Measurements from ENCODE around the gene RREB1. TPM values are rescaled to one million over a fixed set of nuclear protein-coding genes. Genes with fewer than 3 reads are reported as not detected.
"Not testable (repeated sequence)": the region's sequence is repeated elsewhere in the genome, so short reads cannot be mapped to it uniquely, and the experiment has no call there.

RREB1 gene
- total RNA-seq, 1 experiment from 2014 or later = 16.2 TPM

DNA sequence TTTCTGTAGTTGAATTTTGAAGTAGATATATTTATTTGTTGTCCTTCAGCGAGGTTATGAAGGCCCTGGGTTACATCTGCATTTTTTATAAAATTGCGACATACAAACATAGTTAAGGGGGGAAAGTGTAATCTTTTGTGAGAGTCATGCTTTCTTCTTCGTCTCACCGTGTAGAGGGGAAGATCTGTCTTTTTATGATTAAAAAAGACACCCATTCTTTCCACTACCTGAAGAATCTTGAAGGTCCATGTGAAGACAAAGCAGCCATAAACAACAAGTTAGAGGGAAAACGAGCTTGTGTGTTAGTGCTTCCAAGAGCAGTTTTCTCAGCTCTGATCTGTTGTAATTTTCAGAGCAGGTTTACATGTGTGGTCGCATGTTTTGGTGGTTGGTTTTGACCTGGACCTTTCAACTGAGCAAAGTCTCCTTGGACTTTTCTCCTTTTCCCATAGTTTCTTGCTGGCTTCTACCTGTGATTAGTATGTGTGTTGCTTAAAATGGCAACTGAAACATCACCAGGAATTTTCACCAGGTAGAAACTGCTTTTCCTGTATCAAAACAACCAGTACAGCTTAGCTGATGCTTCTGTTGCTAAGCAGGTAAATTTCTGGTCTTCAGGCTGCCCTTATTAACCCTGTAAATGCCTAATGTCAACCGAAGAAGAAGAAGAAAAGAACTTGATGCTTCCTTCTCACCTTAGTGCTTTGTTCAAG, 37.3 kb downstream of the RREB1 start:
- no peak for DNase-seq (ENCODE audit: low read depth)

DNA sequence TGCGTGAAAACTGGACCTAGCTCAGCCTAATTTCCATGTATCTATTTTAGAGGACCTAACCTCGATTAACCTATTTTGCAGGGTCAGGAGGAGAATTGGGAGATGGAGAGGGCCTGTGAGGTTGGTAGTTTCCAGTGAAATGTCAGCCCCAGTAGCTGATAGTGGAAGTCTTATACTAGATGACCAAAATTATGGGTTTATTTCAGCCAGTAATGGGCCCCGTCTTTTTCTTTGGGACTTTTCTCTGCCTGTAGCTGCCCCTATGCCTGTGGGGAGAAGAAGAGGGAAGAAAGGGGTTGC, 37.8 kb downstream of the RREB1 start:
- no peak for DNase-seq (ENCODE audit: low read depth)

DNA sequence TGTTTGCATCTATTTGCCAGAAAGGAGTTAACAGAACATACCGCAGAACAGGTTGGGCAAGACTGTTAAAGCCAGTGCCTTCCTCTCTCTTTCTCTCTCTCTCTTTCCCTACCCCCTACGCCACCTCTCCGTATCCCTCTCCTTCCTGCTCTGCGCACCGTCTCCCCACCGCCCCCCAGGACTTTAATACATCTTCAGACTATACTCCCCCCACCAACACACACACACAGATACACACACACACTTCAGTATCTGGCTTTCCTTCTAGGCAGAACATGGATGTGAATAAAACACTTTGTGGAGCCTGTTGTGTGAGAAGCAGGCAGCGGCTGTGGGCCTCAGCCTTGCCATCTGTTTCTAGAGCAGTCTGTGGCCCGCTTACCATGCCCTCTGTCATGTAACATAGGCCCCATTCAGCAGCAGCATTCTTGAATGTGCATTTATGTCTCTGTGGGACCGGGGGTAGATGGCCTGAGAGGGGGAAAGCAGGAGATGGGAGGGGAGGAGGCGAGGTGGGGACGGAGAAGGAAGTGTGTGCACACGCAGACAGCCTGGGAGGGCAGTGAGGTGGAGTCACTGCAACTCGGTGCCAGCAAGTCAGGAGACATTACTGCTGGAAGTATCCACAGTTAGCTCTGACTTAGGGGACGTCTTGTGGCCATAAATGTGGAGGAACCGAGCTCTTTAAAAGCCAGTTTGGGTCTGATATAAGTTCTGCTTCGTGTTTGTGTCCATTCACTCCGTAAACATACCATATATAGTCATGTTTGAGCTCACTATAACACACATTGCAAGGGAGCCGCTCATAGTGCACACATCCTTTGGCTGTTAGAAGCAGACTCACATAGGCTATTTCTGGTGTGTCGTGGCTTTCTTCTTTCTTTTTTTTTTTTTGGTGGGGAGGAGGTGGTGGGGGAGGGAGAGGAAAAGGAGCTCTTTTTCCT, 38.4 kb downstream of the RREB1 start:
- DNase-seq (ENCODE audit: low read depth) = peak; percentile 69

DNA sequence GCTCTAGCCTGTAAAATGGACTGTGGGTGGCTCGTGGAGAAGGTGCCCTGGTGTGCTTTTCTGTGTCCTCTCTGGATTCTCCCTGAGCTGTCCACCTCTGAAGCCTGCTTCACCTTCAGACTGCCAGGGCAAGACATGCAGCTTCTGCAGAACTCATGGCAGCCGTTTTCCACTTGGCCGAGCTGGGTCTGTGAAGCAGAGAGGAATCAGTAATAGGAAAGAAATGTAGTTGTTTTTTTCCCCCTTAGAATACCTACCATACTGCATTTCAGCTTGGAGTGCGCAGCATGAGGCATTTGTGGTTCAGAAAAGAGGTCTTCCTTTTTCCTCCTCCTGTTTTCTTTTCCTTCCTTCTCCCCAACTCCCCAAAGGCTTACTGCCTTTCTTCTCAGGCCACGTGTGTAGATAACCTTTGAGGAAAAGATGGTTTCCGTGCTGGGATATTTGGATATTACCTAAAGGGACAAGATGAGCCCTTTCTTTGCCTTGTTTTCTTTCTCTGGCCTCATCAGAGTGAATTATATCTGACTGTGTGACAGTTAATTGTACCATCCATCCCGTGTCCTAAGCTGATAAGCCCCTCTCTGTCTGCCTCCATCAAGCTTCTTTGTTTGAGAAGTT, 39.4 kb downstream of the RREB1 start:
- DNase-seq (ENCODE audit: low read depth) = peak; percentile 21

DNA sequence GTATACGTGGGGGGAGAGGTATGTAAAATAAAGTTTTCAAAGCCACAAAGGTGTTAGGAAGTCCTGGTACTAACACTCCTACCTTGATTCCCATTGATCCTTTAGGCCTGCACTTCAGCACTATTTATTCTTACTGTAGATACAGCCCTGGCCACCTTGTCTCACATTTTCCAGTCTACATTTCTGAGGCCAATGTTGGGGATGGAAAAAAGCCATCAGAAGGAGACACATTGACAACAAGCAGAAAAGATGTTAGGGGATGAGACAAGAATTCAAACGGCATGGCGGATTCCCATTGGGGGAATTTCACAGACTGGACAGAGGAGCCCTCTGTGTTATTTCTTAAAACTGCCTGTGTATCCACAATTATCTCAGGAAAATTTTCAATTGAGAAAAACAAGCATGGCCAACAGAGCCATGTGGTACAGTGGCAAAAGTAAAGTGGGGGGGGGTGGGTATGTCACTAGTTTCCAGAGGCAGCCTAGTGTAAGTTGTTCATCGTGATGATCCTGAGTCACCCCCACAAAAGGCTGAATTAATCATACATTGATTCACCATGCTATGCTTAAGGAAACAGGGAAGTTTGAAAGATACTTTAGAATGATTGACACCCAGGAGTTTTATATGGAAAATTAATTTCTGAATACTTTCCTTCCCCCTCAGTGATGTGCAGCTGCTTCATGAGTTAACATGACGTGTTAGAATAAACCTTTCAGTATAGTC, 40.5 kb downstream of the RREB1 start:
- DNase-seq (ENCODE audit: low read depth) = peak; percentile 88

DNA sequence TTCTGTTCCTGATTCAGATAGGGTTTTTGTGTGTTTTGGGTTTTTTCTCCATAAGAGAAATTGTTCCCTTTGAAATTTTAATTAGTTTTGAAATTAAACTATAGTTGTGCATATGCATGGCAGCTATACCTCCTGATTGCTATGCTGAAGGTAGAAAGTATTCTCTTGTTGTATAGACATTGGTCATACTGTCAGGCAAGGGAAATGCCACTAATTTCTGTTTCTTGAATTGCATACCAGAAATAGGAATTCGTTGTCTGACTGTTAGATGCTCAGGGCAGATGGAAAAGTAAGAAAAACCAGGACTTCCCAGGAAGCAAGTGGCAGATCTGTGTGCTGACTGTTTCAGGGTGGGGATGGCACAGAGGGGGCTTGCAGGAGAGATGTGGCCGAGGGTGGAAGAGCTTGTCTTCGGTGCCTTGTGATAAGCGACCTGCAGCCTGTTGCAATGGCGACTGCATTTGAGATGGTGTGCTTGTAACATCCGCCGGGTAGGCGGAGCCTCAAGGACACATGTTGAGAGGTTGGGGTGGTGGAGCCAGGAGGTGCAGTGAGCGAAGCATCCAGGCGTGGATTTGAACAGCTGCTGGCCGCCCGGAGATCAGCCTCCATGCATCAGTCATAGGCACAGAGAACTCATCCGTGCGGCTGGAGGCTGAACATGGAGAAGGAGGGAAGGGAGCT, 42.8 kb downstream of the RREB1 start:
- DNase-seq (ENCODE audit: low read depth) = no peak

DNA sequence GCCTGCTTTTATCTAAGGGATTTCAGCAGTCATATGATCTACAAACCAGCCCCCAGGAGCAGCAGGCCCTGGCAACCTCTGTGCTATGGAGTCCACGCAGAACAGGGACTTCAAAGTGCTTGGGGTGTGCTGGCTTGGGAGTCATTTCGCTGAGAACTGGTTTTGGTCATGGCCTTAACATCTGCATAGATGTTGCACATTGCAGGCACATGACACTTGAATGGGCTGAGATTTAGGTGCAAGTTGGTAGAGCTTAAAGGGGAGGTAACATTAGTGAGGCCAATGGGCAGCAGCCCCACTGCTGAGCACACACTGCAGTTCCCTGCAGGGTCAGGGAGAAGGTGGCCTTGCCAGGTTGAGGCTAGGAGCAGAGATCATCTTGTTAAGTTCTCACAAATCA, 43.6 kb downstream of the RREB1 start:
- no peak for DNase-seq (ENCODE audit: low read depth)

DNA sequence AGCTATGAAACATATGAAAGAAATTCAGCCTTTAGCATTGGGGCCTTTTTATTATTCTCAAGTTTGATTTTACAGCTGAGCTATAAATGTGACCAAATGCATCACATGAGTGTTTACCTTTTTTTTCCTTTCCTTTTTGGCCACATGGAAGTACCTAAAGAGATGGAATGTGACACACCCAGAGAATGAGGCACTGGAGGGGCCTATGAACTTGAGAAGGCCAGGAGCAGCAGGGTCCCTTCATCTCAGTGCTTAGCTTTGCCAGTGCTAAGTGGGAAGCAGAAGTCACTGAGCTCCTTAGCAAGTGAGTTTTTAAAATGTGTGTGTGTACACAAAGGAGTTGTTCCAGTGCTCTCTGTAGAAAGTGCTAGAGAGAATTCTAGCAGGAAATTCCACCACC, 44.7 kb downstream of the RREB1 start:
- DNase-seq (ENCODE audit: low read depth) = no peak

DNA sequence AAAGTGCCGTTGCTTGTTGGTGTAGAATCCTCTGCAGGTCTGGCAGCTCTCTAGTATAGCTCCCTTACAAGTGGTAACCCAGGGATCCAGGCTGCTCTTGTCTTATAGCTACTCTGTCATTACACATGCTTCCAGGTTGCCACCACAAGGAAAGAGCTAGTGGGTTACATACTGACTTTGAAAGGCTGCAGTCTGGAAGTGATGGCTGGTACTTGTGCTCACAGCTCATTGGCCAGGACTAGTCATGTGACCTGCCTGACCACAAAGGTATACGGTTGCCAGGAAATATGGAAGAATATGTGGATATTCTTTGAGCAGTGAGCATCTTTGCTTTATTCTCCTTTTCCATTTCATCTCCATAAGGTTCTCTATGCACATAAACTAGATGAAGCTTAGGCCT, 46.0 kb downstream of the RREB1 start:
- no peak for DNase-seq (ENCODE audit: low read depth)

DNA sequence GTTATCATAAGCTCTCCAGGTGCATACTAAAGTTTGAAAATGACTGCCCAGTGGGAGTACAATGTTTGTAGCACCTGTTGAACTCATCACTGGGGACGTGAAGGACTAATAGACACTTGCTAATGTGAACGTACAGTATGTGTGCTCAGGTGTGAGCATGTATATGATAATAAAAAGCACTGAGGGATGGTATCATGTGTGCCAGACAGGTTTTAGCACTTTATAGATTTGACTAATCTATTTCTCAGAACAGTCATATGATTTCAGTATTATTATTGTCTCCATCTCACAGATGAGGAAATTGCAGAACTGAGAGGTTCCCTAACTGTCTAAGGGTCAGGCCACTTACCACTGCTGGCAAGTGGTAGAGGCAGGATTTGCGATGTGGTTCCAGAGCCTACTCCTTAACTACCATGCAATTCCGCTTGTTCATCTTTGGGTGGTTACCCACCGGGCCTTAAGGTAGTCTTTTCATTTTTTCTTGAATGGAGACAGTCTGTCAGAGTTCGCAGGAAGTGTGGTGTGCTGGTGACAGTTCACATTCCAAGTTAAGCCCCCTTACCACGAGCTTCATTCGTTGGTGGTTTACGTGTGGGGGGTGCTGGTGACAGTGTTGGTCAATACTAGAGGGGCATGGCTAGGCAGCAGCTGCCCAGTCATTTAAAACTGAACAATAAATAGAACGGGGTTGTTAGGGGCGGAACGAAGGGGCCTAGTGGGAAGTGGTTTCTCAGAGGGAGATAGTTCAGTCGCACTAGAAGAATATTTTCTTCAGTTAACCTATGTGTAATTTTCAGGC, 46.8 kb downstream of the RREB1 start:
- DNase-seq (ENCODE audit: low read depth) = no peak

DNA sequence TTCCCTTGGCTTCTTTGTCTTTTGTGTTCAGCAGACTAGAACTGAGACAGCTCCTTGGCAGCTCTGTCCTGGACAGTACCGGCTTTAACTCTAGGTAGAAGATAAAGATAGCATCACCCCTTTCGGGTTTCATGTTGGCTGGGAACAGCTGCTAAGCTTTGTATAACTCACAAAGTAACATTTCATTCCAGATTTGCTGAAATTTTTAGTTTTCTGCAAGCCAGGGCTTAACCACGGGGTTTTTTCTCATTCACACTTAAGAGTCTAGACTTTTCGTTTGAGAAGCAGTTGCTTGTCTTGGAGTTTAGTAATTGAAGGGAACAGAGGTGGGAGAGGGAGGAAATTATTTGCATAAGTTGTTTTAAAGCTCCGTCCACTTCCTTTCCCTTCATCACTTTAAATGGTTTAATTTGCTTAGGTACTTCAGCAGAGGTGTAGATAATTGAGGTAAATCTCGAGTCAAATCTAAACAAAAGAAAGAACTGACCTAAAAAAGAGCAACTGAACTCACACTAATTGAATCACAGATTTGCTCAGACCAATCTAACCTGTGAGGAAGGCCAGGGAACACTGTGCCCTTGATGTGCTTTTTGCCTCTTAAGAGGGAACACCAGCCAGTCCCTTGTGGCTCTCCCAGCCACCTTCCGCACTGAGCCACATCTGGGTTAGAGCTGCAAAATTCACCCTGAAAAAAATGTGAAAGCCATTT, 48.3 kb downstream of the RREB1 start:
- DNase-seq (ENCODE audit: low read depth) = no peak

DNA sequence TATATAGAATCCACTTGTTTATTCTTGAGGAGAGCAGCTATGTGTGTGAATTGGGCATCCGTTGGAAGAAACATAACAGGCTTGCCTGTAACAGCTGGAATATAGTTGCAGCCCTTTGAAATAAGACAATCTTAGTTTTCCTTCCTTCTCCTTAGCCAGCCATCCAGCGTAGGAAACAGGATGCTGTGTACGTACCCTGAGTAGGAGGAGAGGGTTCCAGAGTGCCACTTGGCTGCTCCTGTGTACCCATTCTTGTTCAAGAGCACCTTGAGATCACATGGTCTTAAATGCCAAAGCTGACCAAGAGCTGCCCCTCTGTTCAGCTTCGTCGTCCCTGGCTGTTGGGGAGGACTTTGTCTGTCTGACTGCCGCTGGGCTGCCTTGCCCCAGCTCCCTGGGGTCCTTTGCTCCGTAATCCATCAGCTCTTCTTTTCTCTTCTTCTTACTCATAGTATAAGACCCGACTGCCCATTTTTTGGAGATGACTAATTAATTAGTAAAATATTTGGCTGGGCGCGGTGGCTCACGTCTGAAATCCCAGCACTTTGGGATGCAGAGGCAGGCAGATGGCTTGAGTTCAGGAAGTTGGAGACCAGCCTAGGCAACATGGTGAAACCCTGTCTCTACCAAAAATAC, 49.0 kb downstream of the RREB1 start:
- DNase-seq (ENCODE audit: low read depth) = peak; percentile 89

DNA sequence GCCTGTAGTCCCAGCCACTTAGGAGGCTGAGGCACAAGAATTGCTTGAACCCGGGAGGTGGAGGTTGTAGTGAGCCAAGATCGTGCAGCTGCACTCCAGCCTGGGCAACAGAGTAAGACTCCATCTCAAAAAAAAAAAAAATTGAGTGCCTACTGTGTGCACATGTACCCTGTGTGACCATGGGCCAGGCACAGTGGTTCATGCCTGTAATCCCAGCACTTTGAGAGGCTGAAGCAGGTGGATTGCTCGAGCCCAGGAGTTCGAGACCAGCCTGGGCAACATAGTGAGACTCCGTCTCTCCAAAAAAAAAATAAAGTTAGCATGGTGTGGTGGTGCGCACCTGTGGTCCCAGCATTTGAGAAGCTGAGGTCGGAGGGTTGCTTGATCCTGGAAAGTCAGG, 49.5 kb downstream of the RREB1 start:
- not testable (repeated sequence) for DNase-seq (ENCODE audit: low read depth)

DNA sequence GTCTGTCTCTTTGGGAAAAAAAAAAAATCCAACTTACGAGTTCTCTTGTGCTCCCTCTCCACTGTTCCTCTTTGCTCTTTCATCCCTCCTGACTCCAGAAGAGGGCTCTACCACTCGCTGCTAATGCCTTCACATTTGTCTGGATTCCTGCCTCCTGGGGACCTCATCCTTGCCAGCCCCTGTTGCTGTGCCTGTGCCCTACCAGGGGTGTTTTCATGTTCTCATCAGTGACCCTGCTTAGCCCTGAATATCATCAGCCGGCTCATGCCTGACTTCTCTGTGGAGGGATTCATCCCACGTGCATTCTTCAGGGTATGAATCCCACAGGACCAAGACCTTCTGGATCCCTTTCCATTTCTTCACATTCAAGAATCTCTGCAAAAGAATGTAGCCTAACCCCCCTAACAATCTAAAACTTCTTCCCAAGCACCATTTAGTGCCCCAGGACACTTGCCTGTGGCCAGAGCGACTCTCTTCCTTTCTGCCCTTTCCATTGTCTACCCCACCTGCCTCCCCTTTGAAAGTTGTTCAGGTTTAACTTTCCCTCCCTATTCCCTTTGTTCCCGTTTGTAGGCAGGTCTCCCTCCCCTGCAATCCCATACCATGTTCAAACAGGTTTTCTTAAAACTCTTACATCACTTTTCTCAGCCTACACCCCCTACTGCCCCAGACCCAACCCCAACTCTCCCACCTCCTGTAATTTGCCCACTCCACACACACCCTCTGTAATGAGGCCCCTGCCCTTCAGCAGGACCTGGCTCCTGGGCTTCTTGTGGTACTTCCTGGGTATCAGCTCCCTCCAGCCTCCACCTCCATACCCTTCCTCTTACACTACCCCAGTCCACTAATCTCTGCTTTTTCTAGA, 50.2 kb downstream of the RREB1 start:
- DNase-seq (ENCODE audit: low read depth) = peak; percentile 22

DNA sequence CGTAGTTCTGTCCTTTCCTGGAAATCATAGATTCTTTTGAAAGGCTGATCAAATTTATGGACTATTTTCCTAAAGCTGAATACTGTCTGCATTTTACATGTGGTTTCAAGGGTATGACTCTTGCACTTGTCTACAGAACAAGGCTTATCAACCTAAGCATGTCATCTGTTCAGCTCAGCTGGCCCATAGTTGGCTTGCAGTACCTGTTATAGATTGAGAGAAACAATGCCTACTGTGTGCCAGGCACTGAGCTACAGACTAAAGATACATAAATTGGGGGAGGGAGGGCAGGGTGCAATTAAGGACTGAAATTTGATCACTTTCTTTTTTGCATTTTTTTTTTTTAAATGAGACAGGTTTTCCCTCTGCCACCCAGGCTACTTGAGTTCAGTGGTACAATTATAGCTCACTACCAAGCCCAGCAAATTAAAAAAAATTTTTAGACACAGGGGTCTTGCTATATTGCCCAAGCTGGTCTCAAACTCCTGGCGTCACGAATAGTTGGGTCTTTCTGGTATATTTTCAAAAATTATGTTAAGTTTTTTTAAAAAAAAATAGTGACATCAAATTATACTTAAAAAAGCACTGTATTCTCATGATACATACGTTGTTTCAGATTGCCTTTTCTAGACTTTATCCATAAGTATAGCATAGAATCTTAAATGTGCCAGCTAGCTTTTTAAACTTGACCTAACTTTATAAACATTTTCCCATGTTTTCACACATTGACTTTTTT, 52.2 kb downstream of the RREB1 start:
- no peak for DNase-seq (ENCODE audit: low read depth)

DNA sequence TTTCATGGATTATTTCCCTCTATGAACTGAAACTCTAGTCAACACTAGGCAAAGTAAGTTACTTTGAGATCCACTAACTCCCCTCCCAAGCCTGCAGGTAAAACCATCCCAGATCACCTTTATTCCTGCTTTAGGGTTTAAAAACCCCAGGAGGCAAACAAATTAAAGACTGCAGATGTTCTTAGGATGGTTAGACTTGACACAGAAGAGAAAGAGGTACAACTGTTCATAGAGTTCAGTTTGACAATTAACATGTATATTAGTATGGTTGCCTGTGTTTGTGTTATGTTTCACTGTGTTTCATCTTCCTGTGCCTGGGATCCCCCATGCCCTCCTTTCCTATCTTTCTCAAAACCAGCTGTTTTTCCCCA, 53.5 kb downstream of the RREB1 start:
- no peak for DNase-seq (ENCODE audit: low read depth)

DNA sequence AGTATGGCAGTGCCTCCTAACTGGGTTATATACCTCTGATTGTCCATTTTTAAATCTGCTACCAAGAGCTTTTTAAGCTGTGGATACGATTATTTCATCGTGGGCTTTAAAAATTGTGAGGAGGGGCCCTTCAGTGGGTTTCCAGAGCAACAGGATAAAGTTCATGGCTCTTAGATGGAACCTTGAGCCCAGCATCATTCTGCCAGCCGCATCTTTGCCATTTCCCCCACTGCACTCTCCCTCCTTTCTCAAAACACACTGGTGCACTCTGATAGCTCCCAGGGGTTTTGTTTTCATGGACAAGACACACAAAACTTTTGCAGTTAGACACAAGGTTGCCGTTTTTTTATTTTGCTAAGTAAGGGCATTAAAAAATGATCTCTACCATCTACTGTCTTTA, 54.1 kb downstream of the RREB1 start:
- DNase-seq (ENCODE audit: low read depth) = no peak

DNA sequence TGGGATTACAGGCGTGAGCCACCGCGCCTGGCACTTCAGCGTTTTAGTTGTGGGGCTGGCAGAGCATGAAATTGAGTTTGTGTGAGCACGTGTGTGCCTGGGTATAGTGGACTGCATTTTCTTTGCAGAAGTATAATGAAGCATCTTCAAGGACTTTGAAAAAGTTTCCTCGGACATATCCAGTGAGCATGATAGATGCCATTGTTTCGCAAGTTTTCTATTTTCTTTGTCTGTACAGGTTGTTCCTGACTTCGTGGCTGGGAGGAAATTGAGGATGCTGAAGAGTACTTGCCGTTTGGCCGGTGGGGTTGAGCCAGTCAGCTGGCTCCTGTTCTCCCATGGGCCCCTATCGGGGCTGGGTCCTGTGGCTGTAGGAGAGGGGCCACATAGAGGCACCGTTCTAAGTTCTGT, 55.9 kb downstream of the RREB1 start:
- DNase-seq (ENCODE audit: low read depth) = no peak

Measured in M059J (cell line).